ENCODE results near the gene REXO1. TPM values are rescaled to one million over a fixed set of nuclear protein-coding genes. Genes with fewer than 3 reads are reported as not detected.

REXO1 gene
- total RNA-seq, 1 donor from 2014 or later = 69.6 TPM

DNA sequence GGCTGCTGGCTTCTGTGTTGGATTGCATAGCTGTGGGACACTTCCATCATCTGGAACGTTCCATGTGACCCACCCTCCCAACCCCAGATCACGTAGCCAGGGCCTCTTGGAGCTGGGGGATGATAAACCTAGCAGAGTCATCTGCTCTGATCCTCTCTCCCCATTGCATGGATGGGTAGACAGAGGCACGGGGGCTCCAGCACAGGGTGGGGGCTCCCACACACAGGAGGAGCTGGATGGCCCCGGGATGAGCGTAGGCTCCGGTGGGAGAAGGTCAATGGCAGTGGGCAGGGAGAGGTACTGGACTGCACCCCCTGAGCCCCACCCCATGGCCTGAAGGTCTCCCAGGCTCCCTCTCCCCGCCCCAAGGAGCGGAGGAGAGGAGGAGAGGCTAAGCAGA lies 61.6 kb downstream of the REXO1 start:
- Mint-ChIP-seq H3K36me3 (ENCODE audit: low read depth) (no peaks in the 10 kb centered on the region), H3K9me3 (no peaks in the 10 kb centered on the region), H3K4me3 (no peak overlapping the region), H3K27me3 (peaks cover 26% of the 10 kb centered on the region), H3K27ac (no peak overlapping the region), H3K4me1 (peaks cover 5% of the 10 kb centered on the region)
- TF ChIP-seq, protein P1, sequence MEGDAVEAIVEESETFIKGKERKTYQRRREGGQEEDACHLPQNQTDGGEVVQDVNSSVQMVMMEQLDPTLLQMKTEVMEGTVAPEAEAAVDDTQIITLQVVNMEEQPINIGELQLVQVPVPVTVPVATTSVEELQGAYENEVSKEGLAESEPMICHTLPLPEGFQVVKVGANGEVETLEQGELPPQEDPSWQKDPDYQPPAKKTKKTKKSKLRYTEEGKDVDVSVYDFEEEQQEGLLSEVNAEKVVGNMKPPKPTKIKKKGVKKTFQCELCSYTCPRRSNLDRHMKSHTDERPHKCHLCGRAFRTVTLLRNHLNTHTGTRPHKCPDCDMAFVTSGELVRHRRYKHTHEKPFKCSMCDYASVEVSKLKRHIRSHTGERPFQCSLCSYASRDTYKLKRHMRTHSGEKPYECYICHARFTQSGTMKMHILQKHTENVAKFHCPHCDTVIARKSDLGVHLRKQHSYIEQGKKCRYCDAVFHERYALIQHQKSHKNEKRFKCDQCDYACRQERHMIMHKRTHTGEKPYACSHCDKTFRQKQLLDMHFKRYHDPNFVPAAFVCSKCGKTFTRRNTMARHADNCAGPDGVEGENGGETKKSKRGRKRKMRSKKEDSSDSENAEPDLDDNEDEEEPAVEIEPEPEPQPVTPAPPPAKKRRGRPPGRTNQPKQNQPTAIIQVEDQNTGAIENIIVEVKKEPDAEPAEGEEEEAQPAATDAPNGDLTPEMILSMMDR (IDR thresholded peaks at IDR 0.05) = no peak
- DNase-seq (no peak), ATAC-seq (ENCODE audit: low read depth) (no peak)
- POLR2A ChIA-PET = no interaction called here
- CTCF ChIA-PET = no interaction called here
- intact Hi-C loops (cut with micrococcal nuclease) = no loop called here

DNA sequence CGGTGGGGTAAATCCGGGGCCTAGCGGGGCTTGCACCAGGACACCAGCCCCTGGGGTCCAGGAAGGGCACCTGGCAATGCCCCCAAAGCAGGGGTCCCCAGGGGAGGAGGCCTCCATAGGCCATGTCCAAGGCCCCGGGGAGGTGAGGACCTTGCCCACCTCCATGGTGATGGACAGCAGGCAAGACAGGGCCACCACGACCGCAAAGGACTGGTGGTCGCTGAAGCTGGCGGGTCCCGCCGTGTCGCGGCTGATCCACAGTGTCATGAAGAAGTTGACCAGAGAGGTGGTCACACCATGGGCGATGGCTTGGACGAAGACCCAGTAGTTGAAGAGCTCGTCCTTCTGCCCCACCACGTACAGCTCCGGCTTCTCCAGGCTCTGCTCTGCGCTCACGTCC lies 63.0 kb downstream of the REXO1 start:
- ATAC-seq (ENCODE audit: low read depth) = no peak
- TF ChIP-seq, protein P1 (IDR thresholded peaks at IDR 0.05) = no peak
- Mint-ChIP-seq H3K4me3 (no peak overlapping the region), H3K36me3 (ENCODE audit: low read depth) (no peaks in the 10 kb centered on the region), H3K27me3 (peaks cover 31% of the 10 kb centered on the region), H3K9me3 (peaks cover 2% of the 10 kb centered on the region), H3K27ac (no peak overlapping the region), H3K4me1 (peaks cover 5% of the 10 kb centered on the region)
- ChIA-PET CTCF (no interaction called here), POLR2A (interaction anchor here (0.6 kb wide), 1 partner anchor 181 kb away, joined by 9 read pairs; no protein-coding TSS in a partner anchor)
- intact Hi-C loops (cut with micrococcal nuclease) = no loop called here
- DNase-seq = no peak

DNA sequence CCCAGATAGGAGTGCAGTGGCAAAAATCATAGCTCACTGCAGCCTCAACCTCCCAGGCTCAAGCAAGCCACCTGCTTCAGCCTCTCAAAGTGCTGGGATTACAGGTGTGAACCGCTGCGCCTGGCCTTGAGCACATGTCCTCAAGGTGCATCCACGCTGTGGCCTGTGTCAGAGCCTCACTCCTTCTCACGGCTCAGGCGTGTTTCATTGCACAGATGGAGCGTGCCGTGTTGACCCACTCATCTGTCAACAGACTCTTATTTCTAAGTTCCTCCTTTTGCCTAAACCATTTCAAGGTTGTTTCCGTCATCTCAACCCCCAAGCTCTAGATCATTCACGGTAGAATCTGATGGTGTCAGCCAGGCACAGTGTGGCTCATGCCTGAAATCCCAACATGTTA lies 64.4 kb downstream of the REXO1 start:
- H3K27me3 Mint-ChIP-seq = peaks cover 43% of the 10 kb centered on the region
- TF ChIP-seq, protein P1 (IDR thresholded peaks at IDR 0.05) = no peak

DNA sequence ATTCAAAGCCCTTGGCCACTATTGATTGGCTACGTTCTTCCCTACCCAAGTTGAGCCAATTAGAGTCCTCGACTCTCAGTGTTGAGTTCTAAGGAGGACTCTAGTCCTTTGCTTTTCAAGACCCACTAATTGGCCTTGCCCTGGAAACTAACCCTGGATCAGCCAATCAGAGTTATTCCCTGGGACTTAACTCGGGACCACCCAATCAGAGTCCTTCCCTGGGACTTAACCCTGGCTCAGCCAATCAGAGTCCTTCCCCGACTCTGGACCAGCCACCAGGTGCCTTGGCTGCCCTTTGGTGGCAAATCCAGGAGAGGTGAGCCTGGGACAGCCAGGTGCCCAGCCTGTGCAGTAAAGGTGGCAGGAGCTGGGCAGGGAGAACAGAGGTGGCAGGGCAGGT lies 64.9 kb downstream of the REXO1 start:
- Mint-ChIP-seq H3K4me3 (no peak overlapping the region), H3K27me3 (peaks cover 44% of the 10 kb centered on the region), H3K36me3 (ENCODE audit: low read depth) (no peaks in the 10 kb centered on the region), H3K4me1 (peaks cover 7% of the 10 kb centered on the region), H3K9me3 (peaks cover 2% of the 10 kb centered on the region), H3K27ac (no peak overlapping the region)
- TF ChIP-seq, protein P1 (IDR thresholded peaks at IDR 0.05) = no peak
- intact Hi-C loops (cut with micrococcal nuclease) = no loop called here
- DNase-seq = no peak
- ATAC-seq (ENCODE audit: low read depth) = no peak
- ChIA-PET CTCF (no interaction called here), POLR2A (no interaction called here)

More for the DNA sequence above, 64.4 kb downstream of the REXO1 start:
- ChIA-PET CTCF (no interaction called here), POLR2A (no interaction called here)
- Mint-ChIP-seq H3K27ac (no peak overlapping the region), H3K9me3 (peaks cover 2% of the 10 kb centered on the region), H3K4me3 (no peak overlapping the region), H3K4me1 (peaks cover 7% of the 10 kb centered on the region), H3K36me3 (ENCODE audit: low read depth) (no peaks in the 10 kb centered on the region)
- DNase-seq (no peak), ATAC-seq (ENCODE audit: low read depth) (peak; percentile 34)
- intact Hi-C loops (cut with micrococcal nuclease) = no loop called here

DNA sequence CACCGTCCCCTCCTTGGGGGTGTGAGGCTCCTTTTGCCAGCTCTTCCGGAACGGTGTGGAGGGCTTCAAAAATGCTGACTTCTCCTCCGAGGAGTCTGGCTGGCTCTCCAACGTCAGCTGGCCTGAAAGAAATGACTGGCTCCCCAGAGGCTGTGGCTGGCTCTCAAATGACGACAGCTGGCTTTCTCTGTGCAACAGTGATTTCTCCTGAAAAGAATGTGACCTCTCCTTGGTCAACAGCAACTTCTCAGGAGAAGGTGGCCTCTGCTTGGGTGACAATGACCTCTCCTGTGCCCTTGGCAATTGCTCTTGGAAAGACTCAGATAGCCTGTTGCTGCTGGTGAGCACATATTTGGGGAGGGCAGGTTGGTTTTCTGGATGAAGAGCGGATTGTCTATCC lies 65.8 kb downstream of the REXO1 start:
- H3K4me3 Mint-ChIP-seq = no peak overlapping the region
- ChIA-PET POLR2A (no interaction called here), CTCF (no interaction called here)
- intact Hi-C loops (cut with micrococcal nuclease) = no loop called here
- DNase-seq (no peak), ATAC-seq (ENCODE audit: low read depth) (no peak)
- no peaks in the 10 kb centered on the region for H3K36me3 Mint-ChIP-seq (ENCODE audit: low read depth)
- H3K9me3 Mint-ChIP-seq = peaks cover 2% of the 10 kb centered on the region
- TF ChIP-seq, protein P1 (IDR thresholded peaks at IDR 0.05) = no peak
- H3K4me1 Mint-ChIP-seq = peaks cover 7% of the 10 kb centered on the region
- peaks cover 43% of the 10 kb centered on the region for H3K27me3 Mint-ChIP-seq
- no peak overlapping the region for H3K27ac Mint-ChIP-seq
